Measurements from ENCODE around the gene COL6A2. TPM values are rescaled to one million over a fixed set of nuclear protein-coding genes. Genes with fewer than 3 reads are reported as not detected.
A peak's percentile ranks its signal among the peaks of the same experiment; 100 is the strongest.
"Not testable (repeated sequence)": the region's sequence is repeated elsewhere in the genome, so short reads cannot be mapped to it uniquely, and the experiment has no call there.

The COL6A2 gene
- total RNA-seq, 1 donor from 2014 or later, result 397 TPM

DNA sequence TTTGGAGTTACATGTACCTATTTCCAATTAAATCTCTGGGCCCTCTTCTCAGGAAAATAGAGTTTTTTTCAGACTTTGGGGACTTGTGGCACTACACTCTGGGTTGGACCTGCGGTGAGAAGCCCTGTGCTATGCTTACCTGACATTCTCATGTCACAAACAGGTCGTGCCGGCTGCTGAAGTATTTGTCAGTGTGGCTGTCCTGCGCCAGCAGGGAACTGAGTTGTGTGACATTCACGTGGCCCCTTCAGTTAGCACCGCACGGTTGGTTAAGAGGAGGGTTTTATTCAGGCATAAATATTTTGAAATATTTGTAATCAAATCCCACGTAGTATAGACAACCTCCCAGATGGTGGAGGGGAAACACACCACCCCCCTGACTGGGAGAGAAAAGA is 6.3 kb upstream of the COL6A2 start:
- no peak for DNase-seq (ENCODE audit: low spot score)
- no peak for ATAC-seq

GRCh38 chr21:46092026-46092764 is 5.7 kb upstream of the COL6A2 start:
- intact Hi-C loops (cut with DNase I), result no loop called here
- peak; percentile 93 for ATAC-seq

More for the DNA sequence above, 6.3 kb upstream of the COL6A2 start:
- intact Hi-C loops (cut with DNase I), result no loop called here

GRCh38 chr21:46092811-46093667 is 4.9 kb upstream of the COL6A2 start:
- intact Hi-C loops (cut with DNase I), result no loop called here
- DNase-seq (ENCODE audit: low spot score) (no peak), ATAC-seq (peak; percentile 40)

More at GRCh38 chr21:46092026-46092764, 5.7 kb upstream of the COL6A2 start:
- DNase-seq (ENCODE audit: low spot score), result peak; percentile 77

- ATAC-seq, result no peak
- DNase-seq (ENCODE audit: low spot score), result no peak
- intact Hi-C loops (cut with DNase I), result no loop called here
Measured at GRCh38 chr21:46093668-46094400, 4.1 kb upstream of the COL6A2 start.

DNA sequence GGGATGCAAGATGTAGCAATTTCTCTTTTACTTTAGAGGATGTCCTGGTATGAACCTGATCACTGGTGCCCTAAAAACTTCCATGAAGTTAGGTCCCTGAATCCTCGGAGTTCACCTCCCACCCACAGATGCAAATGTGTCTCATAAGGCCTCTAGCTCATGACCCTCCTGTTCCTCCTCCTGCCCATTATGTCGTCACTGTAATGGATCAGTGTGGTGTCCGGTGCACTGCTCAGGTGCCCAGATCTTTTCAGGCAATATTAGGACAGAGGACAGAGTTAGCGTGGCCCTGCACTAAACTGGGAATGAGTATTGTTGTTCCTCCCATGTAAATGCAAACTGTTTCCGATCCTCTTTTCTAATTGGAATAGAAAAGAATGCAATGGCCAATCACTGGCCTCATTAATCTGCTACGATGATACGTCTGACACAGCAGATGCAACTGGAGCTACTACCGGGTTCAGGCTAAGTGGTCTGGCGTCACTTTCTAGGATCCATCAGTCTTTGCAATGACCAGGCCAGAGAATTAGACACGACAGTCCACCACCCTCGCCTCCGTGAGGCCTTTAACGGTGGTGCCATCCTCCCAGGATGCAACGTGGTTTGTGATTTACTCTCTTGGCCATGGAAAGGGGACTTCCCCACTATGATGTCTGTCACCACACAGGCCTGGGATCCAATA is 3.4 kb upstream of the COL6A2 start:
- intact Hi-C loops (cut with DNase I), result loop anchor here (5.0 kb wide), 1 partner anchor 122 kb away; no protein-coding TSS in a partner anchor
- DNase-seq (ENCODE audit: low spot score) (no peak), ATAC-seq (no peak)

GRCh38 chr21:46095083-46095719 is 2.7 kb upstream of the COL6A2 start:
- no peak for ATAC-seq
- no peak for DNase-seq (ENCODE audit: low spot score)
- intact Hi-C loops (cut with DNase I), result loop anchor here (5.0 kb wide), 1 partner anchor 123 kb away; no protein-coding TSS in a partner anchor

DNA sequence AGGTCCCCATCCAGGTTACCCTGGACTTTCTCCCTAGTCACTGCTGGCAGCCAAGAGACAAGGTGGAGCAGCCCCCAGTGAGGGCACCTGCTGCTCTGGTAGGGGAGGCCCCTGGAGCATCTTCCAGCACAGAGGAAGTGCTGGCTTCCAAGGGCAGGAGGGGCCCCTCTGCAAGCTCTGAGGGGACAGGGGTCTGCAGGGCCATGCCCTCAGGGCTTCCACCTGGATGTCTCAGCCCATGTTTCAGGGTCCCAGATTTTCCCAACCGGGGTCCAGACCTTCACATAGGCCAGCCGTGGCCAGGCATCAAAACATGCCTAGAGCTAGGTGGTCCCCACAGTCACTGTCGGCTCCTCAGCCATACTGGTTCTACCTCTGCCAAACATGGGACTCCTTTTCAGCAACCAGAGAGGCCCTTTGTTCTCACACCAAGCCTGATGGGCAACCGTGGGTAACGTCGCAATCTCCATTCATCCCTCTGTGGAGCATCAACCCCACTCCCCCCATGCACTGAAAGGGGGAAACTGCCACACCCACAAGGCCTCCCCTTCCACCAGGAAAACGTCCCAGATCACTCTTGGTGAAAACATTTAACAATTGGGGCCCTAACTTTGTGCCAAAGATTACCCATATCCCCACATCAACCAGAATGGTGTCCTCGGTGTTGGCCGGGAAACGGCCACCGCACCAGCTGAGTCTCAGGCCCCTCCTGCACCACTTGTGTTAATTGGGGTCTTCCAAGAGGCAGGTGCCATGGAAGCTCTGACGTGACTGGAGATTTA is 1.9 kb upstream of the COL6A2 start:
- intact Hi-C loops (cut with DNase I), result loop anchor here (5.0 kb wide), 1 partner anchor 124 kb away; no protein-coding TSS in a partner anchor
- DNase-seq (ENCODE audit: low spot score) (no peak), ATAC-seq (no peak)

GRCh38 chr21:46096596-46097335 is 1.1 kb upstream of the COL6A2 start:
- intact Hi-C loops (cut with DNase I), result loop anchor here (5.0 kb wide), 1 partner anchor 124 kb away; no protein-coding TSS in a partner anchor
- DNase-seq (ENCODE audit: low spot score), result peak; percentile 63
- ATAC-seq, result peak; percentile 2

- DNase-seq (ENCODE audit: low spot score), result peak; percentile 63
- intact Hi-C loops (cut with DNase I), result loop anchor here (5.0 kb wide), 1 partner anchor 126 kb away; no protein-coding TSS in a partner anchor
- peak; percentile 2 for ATAC-seq
Measured at GRCh38 chr21:46098303-46099141, 610 bp downstream of the COL6A2 start.

- intact Hi-C loops (cut with DNase I), result loop anchor here (5.0 kb wide), 1 partner anchor 127 kb away; no protein-coding TSS in a partner anchor
- ATAC-seq (peak; percentile 48), DNase-seq (ENCODE audit: low spot score) (peak; percentile 61)
Measured at GRCh38 chr21:46099476-46099875, 1.6 kb downstream of the COL6A2 start.

DNA sequence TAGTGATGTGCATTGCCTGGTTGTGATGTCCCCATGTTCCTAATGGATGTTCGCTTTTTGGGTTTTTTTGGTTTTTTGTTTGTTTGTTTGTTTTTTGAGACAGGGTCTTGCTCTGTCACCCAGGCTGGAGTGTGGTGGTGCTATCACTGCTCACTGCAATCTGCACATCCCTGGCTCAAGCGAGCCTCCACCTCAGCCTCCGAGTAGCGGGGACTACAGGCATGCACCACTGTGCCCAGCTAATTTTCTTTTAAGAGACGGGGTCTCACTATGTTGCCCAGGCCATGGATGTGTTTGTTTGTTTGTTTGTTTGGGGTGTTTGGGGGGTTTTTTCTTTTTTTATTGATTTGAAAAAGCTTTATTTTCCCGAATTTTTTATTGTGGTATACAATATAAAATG is 2.1 kb downstream of the COL6A2 start:
- DNase-seq (ENCODE audit: low spot score) (no peak), ATAC-seq (peak; percentile 6)
- intact Hi-C loops (cut with DNase I), result no loop called here

GRCh38 chr21:46100426-46100825 is 2.5 kb downstream of the COL6A2 start:
- no peak for DNase-seq (ENCODE audit: low spot score)
- intact Hi-C loops (cut with DNase I), result no loop called here
- no peak for ATAC-seq

- intact Hi-C loops (cut with DNase I), result no loop called here
- ATAC-seq, result no peak
- DNase-seq (ENCODE audit: low spot score), result no peak
Measured at GRCh38 chr21:46100906-46101305, 3.0 kb downstream of the COL6A2 start.

DNA sequence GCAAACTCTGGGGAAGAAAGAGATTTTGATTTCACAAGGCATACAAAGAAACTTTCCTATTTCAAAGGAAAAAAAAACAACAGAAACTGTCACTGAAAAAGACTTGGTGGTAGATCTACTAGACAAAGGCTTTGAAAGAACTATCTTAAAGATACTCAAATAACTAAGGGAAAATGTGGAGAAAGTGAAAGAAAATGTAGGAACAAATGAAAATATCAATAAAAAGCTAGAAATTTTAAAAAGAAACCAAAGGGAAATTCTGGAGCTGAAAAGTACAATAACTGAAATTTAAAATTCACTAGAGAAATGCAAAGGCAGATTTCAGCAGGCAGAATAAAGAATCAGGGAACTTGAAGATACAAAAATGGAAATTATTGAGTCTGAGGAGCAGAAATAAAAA is 6.2 kb downstream of the COL6A2 start:
- ATAC-seq (no peak), DNase-seq (ENCODE audit: low spot score) (no peak)
- intact Hi-C loops (cut with DNase I), result no loop called here

GRCh38 chr21:46107376-46107775 is 9.5 kb downstream of the COL6A2 start:
- intact Hi-C loops (cut with DNase I); ATAC-seq; DNase-seq (ENCODE audit: low spot score): not testable (repeated sequence)

- ATAC-seq (no peak), DNase-seq (ENCODE audit: low spot score) (no peak)
- intact Hi-C loops (cut with DNase I), result no loop called here
Measured at GRCh38 chr21:46108827-46109312, 11.0 kb downstream of the COL6A2 start.
